Eye (tissue), 1 donor: ENCODE data around the gene SLC39A9.
A peak's percentile ranks its signal among the peaks of the same experiment; 100 is the strongest.
"Not testable (repeated sequence)": the region's sequence is repeated elsewhere in the genome, so short reads cannot be mapped to it uniquely, and the experiment has no call there.

Experiments used
- DNase-seq: peaks from one replicate; pipeline ENCODE4 v3.0.0-alpha.2; 2015

Gene SLC39A9

DNA sequence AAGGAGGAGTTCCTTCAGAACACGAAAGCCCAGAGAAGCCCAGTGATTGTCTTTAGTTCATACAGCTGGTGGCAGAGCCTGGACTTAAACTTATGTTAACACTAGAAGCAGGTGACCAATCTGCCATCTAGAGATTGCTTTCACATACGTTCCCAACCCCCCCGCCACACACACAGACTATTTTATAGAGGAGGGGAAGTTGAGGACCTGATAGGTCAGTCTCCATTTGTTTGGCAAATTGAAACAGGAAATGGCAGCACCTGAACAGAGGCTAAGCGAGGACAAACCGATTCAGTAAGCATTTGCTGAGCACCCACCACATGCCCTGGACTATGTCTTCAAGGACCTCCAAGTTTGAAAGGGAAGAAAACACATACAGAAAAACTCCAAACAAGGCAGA is 81.2 kb downstream of the SLC39A9 start:
- DNase-seq = no peak

GRCh38 chr14:69480136-69480535 is 81.6 kb downstream of the SLC39A9 start:
- DNase-seq = no peak

GRCh38 chr14:69481815-69482568 is 83.5 kb downstream of the SLC39A9 start:
- no peak for DNase-seq

DNA sequence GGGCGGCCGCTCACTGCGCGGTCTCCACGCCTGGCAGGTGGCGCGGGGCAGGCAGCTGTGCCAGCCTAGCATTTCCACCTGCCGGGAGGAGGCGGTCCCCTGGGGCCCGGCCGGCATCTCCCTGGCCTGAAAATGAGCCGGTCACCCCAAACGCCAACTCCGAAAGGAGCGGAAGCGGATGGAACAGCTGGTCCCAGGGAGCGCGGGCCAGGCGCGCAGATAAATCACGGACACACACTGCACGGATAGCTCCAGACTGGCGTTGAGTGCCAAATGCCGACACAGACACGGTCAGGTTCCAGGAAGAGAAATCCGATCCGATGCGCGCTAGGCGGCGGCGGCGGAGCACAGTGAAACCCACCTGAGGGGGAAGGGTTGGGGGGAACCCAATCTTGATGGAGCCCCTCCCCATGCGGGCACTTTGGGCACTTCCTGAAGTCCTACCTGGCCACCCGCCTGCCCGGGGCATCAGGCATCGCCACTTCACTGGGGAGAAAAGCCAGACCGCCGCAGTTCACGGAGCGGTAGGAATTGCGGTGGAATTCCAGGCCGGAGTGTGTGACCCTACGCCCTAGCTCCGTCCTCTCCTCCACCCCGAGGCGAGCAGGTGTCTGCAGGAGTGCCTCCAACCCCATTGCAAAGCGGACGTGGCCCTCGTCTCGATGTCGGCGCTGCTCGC is 85.4 kb downstream of the SLC39A9 start:
- peak; percentile 73 for DNase-seq

- DNase-seq = peak; percentile 52
These were observed 86.2 kb downstream of the SLC39A9 start, which contains the start of gene PLEKHD1 for GRCh38 chr14:69484444-69485314. Gene PLEKHD1, plus strand, starts transcription at chr14:69484728. Its CDS starts 238 bp downstream, at chr14:69484966.

GRCh38 chr14:69485315-69485660 is 86.8 kb downstream of the SLC39A9 start:
- DNase-seq = no peak

- DNase-seq = no peak
These were observed 87.2 kb downstream of the SLC39A9 start for GRCh38 chr14:69485701-69486100.

DNA sequence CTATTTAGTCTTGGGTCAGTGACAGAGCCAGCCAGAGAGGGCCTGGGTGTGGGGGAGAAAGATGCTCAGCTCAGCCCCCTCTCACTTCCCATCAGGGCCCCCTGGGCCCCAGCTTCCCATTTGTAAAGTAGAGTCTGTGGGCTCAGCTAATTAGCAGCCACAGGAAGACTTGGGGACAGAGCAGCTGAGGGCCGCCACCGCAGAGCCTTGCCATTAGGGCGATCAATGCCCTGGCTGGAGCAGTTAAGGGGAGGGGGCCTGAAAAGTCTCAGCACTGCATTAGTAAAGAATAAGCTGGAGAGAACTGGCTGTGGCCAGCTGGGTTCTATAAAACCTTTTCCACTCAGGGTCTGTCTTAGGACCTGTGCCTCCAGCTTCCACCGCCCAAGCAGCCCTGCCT is 88.7 kb downstream of the SLC39A9 start:
- DNase-seq = peak; percentile 82

GRCh38 chr14:69487771-69488170 is 89.3 kb downstream of the SLC39A9 start:
- no peak for DNase-seq

DNA sequence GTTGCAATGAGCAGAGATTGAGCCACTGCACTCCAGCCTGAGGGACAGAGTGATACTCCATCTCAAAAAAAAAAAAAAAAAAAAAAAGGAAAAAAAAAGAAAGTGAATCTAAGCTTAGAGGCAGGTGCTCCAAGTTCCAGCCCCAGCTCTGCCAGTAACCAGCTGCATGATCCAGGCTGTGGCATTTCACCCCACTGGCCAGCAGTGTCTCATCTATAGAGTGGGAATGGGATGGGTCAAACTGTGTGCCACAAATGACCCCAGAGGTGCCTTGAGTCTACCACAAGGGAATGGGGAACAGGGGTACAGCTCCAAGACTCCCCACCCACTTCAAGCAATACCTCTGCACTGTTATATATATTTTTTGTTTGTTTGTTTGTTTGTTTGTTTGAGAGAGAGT is 91.0 kb downstream of the SLC39A9 start:
- DNase-seq = no peak

DNA sequence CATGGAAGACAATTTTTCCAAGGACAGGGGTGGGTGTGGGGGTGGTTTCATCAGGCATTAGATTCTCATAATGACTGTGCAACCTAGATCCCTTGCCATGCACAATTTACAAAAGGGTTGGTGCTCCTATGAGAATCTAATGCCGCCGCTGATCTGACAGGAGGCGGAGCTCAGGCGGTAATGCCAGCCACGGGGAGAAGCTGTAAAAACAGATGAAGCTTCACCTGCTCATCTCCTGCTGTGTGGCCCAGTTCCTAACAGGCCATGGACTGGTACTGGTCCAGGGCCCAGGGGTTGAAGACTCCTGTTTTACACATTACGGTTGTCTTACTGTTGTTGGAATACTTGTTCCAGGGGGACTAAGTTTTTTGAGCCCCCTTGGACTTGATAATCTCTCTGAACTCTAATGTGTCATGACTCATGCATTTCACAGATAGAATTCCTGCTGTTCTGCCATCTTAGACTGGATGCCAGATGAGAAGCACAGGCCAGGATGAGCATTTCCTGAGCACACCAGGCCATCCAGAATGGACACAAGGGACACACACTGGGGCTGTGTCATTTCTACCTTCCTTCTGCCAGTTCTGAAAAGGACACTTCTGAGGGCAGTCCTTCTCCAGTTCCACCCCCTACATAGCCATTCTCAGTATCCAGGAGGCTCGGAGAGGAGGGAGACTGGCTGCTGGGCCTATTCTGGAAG is 91.9 kb downstream of the SLC39A9 start:
- no peak for DNase-seq

GRCh38 chr14:69491193-69491592 is 92.7 kb downstream of the SLC39A9 start:
- DNase-seq = no peak

- DNase-seq = no peak
These were observed 94.5 kb downstream of the SLC39A9 start for GRCh38 chr14:69493038-69493437.

- DNase-seq = no peak
These were observed 95.3 kb downstream of the SLC39A9 start for GRCh38 chr14:69493791-69494190.

- DNase-seq = no peak
These were observed 96.9 kb downstream of the SLC39A9 start for GRCh38 chr14:69495341-69495921.

GRCh38 chr14:69497866-69498265 is 99.4 kb downstream of the SLC39A9 start:
- DNase-seq = not testable (repeated sequence)

DNA sequence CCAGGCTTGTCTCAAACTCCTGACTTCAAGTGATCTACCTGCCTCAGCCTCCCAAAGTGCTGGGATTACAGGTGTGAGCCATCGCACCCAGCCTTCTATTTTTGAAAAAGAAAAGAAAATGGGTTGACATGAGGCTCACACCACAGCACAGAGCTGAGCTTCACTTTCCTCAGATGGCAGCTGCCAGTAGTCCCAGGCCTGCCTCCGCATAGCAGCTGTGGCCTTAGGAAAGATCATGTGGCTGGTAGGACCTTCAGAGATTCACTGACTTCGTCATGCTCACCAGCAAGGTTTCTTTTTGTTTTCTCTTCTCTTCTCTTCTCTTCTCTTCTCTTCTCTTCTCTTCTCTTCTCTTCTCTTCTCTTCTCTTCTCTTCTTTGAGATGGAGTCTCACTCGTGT is 99.8 kb downstream of the SLC39A9 start:
- DNase-seq = not testable (repeated sequence)

- DNase-seq = no peak
These were observed 100.9 kb downstream of the SLC39A9 start for GRCh38 chr14:69499436-69499835.

DNA sequence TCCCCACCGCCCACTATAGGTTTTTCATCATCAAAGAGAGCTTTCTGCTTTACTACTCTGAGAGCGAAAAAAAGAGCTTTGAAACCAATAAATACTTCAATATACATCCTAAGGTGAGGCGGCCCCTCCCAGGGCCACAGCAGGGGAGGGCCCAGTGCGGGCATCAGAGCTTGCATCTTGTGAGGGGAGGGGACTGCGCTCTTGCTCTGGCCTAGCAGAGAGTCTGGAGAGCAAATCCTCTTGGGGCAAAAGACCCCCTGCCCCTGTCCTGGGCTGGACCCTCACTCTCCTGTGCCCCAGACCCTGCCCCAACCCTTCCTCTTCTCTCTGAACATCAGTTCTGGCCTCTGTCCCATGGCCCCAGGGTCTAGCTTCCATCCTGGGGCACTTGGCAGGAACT is 101.6 kb downstream of the SLC39A9 start:
- no peak for DNase-seq

DNA sequence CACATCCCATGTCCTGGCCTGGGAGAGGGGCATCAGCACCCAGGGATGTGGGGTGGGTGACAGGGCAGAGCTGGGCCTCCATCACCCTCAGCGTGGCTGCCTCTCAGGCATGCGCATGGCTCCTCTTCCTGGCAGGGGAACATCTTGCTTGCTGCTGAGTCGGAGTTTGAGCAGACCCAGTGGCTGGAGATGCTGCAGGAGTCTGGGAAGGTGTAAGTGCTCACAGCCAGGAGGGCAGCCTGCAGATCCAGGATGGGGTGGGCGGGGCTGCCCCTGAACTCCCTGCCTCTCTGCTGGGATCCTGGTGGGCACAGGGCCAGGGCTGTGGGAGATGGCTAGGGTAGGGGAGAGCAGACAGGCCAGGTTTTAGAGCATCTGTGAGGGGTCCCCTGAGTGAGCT is 102.2 kb downstream of the SLC39A9 start:
- no peak for DNase-seq

DNA sequence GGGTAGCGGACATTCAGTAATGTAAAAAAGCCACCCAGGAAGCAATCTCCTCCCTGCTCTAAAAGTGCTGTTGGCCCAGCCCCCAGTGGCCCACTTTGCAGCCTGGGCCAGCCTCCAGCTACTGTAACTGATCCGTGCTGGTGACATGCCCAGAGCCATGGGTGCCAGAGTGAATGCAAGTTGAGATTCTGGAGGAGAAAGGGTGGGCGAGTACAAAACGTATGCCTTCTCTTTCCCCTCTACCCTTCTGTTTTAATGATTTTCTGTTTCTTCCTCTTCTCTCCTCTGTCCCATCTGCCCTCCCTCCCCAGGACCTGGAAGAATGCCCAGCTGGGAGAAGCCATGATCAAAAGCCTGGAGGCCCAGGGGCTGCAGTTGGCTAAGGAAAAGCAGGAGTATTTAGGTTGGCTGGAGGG is 102.9 kb downstream of the SLC39A9 start:
- peak; percentile 52 for DNase-seq

DNA sequence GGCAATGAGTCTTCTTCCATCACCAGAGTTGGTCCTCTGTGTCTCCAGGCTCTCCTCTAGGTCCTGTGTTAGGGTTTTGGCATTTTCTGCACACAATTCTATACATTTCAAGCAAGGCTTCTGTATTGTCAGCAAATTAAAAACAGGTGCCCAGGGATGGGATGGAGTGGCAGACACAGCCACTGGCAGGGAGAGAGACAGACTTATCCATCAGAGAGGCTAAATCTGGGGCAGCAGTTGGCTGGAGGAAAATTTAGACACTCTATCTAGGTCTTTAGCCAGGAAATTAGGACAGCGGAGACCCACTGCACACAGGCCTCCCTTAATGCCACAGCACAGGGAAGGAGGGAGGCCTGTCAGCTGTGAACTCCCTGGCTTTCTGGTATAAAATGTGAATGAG is 106.3 kb downstream of the SLC39A9 start:
- DNase-seq = no peak
